OCI-LY1 (cell line): ENCODE data around the gene PTPRD.

Experiments used
- CTCF ChIP-seq: fragments of 200-600 bp; sonication (generic), shearing (Covaris generic); IDR thresholded peaks from 2 replicates; pipeline ENCODE4 v1.5.1; 2017; ENCODE audit warnings: mild to moderate bottlenecking, antibody characterized with exemption, low read length, moderate library complexity, mixed read lengths
- EZH2 ChIP-seq: fragments of 200-600 bp; sonication (generic), shearing (Covaris generic); IDR thresholded peaks from 2 replicates; pipeline ENCODE4 v1.8.0; 2017; ENCODE audit warnings: borderline replicate concordance, mixed run types, mild to moderate bottlenecking, antibody characterized with exemption, low read length, moderate library complexity, mixed read lengths

GRCh38 chr9:8733131-8733954 is 1879.5 kb downstream of the PTPRD start:
- TF ChIP-seq CTCF (no peak), EZH2 (no peak)
